HG03354 (cell line): ENCODE results near the gene NLRC4.
"Not testable (repeated sequence)": the region's sequence is repeated elsewhere in the genome, so short reads cannot be mapped to it uniquely, and the experiment has no call there.

ENCODE experiments used
- ATAC-seq: cut with Tn5 transposase; IDR thresholded peaks from one replicate; pipeline ENCODE4 v1.9.1; 2021; ENCODE audit warnings: mild to moderate bottlenecking; ENCODE audit not compliant: unreplicated experiment, poor library complexity, severe bottlenecking

Gene NLRC4

GRCh38 chr2:32264422-32265105 is at the start of gene NLRC4:
Gene NLRC4, minus strand, starts transcription at chr2:32264886. Its CDS starts 8,111 bp downstream, at chr2:32256775.
- peak; percentile 88 for ATAC-seq

- ATAC-seq = no peak
Measured at GRCh38 chr2:32310577-32310976, 45.9 kb upstream of the NLRC4 start.

- ATAC-seq = not testable (repeated sequence)
Measured at GRCh38 chr2:32293966-32294562, 29.4 kb upstream of the NLRC4 start.

- not testable (repeated sequence) for ATAC-seq
Measured at GRCh38 chr2:32293493-32293892, 28.8 kb upstream of the NLRC4 start.

GRCh38 chr2:32291746-32292145 is 27.1 kb upstream of the NLRC4 start:
- no peak for ATAC-seq

GRCh38 chr2:32290000-32290339 is 25.3 kb upstream of the NLRC4 start:
- ATAC-seq = no peak

GRCh38 chr2:32289165-32289999 is 24.7 kb upstream of the NLRC4 start:
- no peak for ATAC-seq

GRCh38 chr2:32284321-32284720 is 19.6 kb upstream of the NLRC4 start:
- no peak for ATAC-seq

GRCh38 chr2:32278478-32278853 is 13.8 kb upstream of the NLRC4 start:
- ATAC-seq = no peak

GRCh38 chr2:32277674-32278477 is 13.2 kb upstream of the NLRC4 start, which contains the start of gene YIPF4:
Gene YIPF4, plus strand, starts transcription at chr2:32277904. Its CDS starts 252 bp downstream, at chr2:32278156.
- ATAC-seq = peak; percentile 100

- no peak for ATAC-seq
Measured at GRCh38 chr2:32277363-32277673, 12.6 kb upstream of the NLRC4 start.

- ATAC-seq = not testable (repeated sequence)
Measured at GRCh38 chr2:32275790-32276189, 11.1 kb upstream of the NLRC4 start.

GRCh38 chr2:32274289-32274688 is 9.6 kb upstream of the NLRC4 start:
- no peak for ATAC-seq

GRCh38 chr2:32272279-32272678 is 7.6 kb upstream of the NLRC4 start:
- ATAC-seq = no peak

GRCh38 chr2:32271063-32271462 is 6.4 kb upstream of the NLRC4 start:
- ATAC-seq = no peak

GRCh38 chr2:32262105-32262504 is 2.6 kb downstream of the NLRC4 start:
- ATAC-seq = no peak

- no peak for ATAC-seq
Measured at GRCh38 chr2:32260376-32260775, 4.3 kb downstream of the NLRC4 start.

- no peak for ATAC-seq
Measured at GRCh38 chr2:32258242-32258641, 6.4 kb downstream of the NLRC4 start.

- no peak for ATAC-seq
Measured at GRCh38 chr2:32250290-32250689, 14.4 kb downstream of the NLRC4 start.

- ATAC-seq = no peak
Measured at GRCh38 chr2:32249731-32250236, 14.9 kb downstream of the NLRC4 start.
